GM23248 (cell line): Measurements from ENCODE around the gene FAM72C. TPM values are rescaled to one million over a fixed set of nuclear protein-coding genes. Genes with fewer than 3 reads are reported as not detected.
"Not testable (repeated sequence)": the region's sequence is repeated elsewhere in the genome, so short reads cannot be mapped to it uniquely, and the experiment has no call there.

ENCODE experiments used
- DNase-seq: peaks from one replicate; pipeline ENCODE4 v3.0.0-alpha.2; 2015
- H2AFZ ChIP-seq: fragments of 200-600 bp; sonication (generic); 2 replicates; pipeline ENCODE4 v1.6.1; 2016; ENCODE audit warnings: antibody characterized with exemption
- H3F3A ChIP-seq: fragments of 200-600 bp; sonication (generic); 2 replicates; pipeline ENCODE4 v1.6.1; 2016; ENCODE audit warnings: mild to moderate bottlenecking, antibody characterized with exemption, mixed run types; ENCODE audit not compliant: insufficient read depth
- H3K27ac ChIP-seq: fragments of 200-600 bp; sonication (generic); 2 replicates; pipeline ENCODE4 v1.5.1; 2016; ENCODE audit warnings: mild to moderate bottlenecking
- H3K27me3 ChIP-seq: fragments of 200-600 bp; sonication (generic); replicated peaks from 2 replicates; pipeline ENCODE4 v1.6.1; 2016; ENCODE audit warnings: mild to moderate bottlenecking; ENCODE audit not compliant: insufficient read depth
- H3K36me3 ChIP-seq: fragments of 200-600 bp; sonication (generic); 2 replicates; pipeline ENCODE4 v1.6.1; 2016; ENCODE audit warnings: low read depth, mild to moderate bottlenecking
- H3K4me1 ChIP-seq: fragments of 200-600 bp; sonication (generic); 2 replicates; pipeline ENCODE4 v1.6.1; 2016; ENCODE audit warnings: mild to moderate bottlenecking; ENCODE audit not compliant: insufficient read depth
- H3K4me2 ChIP-seq: fragments of 200-600 bp; sonication (generic); one replicate; pipeline ENCODE4 v1.6.1; 2016; ENCODE audit warnings: mild to moderate bottlenecking; ENCODE audit not compliant: unreplicated experiment
- H3K4me3 ChIP-seq: fragments of 200-600 bp; sonication (generic); 2 replicates; pipeline ENCODE4 v1.5.1; 2016; ENCODE audit warnings: mild to moderate bottlenecking
- H3K79me2 ChIP-seq: fragments of 200-600 bp; sonication (generic); 2 replicates; pipeline ENCODE4 v1.6.1; 2016; ENCODE audit warnings: mild to moderate bottlenecking; ENCODE audit not compliant: insufficient read depth
- H3K9ac ChIP-seq: fragments of 200-600 bp; sonication (generic); 2 replicates; pipeline ENCODE4 v1.6.1; 2016; ENCODE audit warnings: mild to moderate bottlenecking
- H3K9me2 ChIP-seq: fragments of 200-600 bp; sonication (generic); 2 replicates; pipeline ENCODE4 v1.6.1; 2016; ENCODE audit warnings: mixed run types, mild to moderate bottlenecking, moderate library complexity; ENCODE audit not compliant: insufficient read depth
- H3K9me3 ChIP-seq: fragments of 200-600 bp; sonication (generic); one replicate; pipeline ENCODE4 v1.6.1; 2017; ENCODE audit warnings: low read depth
- H4K20me1 ChIP-seq: fragments of 200-600 bp; sonication (generic); 2 replicates; pipeline ENCODE4 v1.6.0; 2016; ENCODE audit not compliant: insufficient read depth
- WGBS, 2 experiments: methylation state at CpG; one replicate each; pipeline ENCODE4 v1.1.6; 2015 to 2017; ENCODE audit warnings: low lambda C conversion rate in 2 of 2, low coverage in 1 of 2; ENCODE audit errors: missing lambda C conversion rate in 2 of 2; 5-methylcytosine and 5-hydroxymethylcytosine counted together
- in situ Hi-C: fragments of 300-500 bp; cut with MboI; formaldehyde crosslinking; loops from 2 replicates; pipeline ENCODE4 v1.15.0; 2020
- polyA plus RNA-seq: library from polyadenylated mRNA; unstranded; fragments of >200 nt; fragmentation: Nextera tagmentation; extraction: Ambion mirVana; gene quantifications from 2 replicates; pipeline ENCODE4 v1.2.1, GENCODE V29; 2016
- total RNA-seq: library from RNA; depleted of rRNA; stranded (reverse); fragments of >200 nt; shearing (Covaris generic); gene quantifications from 2 replicates; pipeline ENCODE4 v1.2.3, GENCODE V29; 2014; rRNA removed

The FAM72C gene
- total RNA-seq (0.32 TPM in 1 of 2 replicates, not detected in the other), polyA plus RNA-seq (0.94 TPM in 1 of 2 replicates, not detected in the other)

DNA sequence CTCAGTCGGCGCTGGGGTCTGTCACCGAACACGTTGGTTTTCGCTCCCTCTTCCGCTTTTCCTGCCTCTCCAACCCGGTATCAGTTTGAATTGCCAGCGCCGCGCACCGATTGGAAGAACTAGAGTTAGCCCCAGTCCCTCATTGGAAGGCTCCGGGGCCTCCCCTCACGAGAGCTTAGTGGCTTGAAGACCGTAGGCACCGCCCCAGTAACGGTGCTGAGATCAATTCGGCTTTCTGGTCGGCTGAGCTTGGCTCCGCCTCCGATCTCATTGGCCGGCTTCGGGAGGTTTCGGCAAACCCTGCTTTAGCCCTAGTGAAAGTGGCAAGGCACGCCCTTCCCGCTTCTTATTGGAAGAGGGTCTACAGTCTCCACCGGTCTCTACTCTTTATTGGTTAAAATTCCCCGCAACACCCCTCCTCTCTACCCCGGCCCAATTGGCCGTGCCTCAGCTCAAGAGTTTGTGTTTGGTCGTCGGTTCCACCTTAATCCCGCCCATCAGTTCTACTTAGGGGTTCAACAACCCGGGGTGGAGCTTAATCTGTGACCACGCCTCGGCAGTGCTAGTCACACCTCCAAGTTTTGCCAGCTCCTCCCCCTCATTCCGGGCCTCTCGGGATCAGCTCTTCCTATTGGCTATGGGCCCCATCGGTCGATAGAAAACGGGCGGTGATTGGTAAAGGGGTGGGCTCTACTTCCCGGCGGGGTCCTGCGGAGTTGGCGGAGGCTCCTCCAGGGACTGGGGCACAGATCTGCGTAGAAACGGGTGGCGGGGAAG lies at the start of gene FAM72C:
Gene FAM72C, minus strand, starts transcription at position 63 of the 777 bp plus-strand sequence. CDS start 845 bp downstream, outside the sequence.
- H3K27me3 ChIP-seq, H2AFZ ChIP-seq, H3K79me2 ChIP-seq, H3K9ac ChIP-seq, H3K9me3 ChIP-seq, H3K4me3 ChIP-seq, H3K4me2 ChIP-seq, DNase-seq, H3K27ac ChIP-seq, H3K4me1 ChIP-seq, H3K36me3 ChIP-seq, H4K20me1 ChIP-seq, H3F3A ChIP-seq, in situ Hi-C loops, H3K9me2 ChIP-seq: not testable (repeated sequence)
- WGBS, 2 experiments = no CpG with 5 or more reads among the region's 48 CpGs

DNA sequence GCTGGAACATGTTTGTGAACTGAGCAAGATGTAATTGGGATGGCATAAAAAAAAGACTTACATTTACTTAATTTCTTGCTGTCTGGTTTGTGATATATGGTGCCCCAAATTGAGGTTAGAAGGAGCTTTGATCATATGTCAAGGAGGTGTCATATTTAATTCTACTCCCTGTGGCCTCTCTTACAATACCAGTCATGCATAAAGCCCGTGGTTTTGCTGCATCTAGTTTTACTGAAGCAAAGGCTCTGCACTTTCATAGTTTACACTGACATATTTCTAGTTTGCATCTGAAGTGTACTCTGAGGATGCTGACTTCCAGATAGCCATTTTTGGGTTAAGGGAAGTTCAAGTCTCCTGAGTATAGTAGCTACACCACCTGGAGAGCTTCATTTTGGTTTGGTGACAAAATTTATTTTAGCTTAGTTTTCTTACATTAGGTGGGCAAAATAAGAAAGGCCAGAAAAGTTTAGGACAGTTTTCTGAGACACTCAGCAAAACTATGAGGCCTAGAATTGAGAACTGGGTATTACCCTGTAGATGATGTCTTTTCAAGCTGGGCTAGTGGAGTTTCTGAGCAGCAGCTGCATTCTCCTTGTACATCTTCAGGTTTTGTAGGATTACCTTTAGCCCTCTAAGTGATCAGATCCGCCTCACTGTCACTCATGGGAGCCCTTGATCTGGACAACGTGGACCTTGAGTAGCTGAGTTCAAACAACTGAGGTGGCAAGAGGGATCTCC lies 48.4 kb upstream of the FAM72C start:
- WGBS, 2 experiments = no CpG with 5 or more reads among the region's 3 CpGs

DNA sequence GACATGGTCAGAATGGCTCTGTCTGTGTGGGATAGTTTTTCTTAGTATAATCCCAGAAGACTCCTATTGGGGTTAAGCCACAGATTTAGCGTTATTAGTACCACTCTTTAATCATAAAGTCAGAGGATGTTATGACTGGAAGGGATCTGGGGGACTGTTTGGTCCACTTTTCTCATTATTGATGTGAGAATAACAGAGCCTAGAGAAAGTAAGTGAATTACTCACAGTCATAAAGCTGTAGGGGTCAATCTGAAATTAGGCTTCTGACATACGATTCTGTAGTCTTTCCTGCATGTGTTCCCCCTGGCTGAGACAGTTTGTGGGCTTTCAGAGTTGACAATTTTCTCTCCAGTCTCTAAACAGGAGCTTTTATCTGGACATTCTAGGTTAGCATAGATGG lies 47.3 kb upstream of the FAM72C start:
- H3K4me1 ChIP-seq, H3K9me2 ChIP-seq, in situ Hi-C loops, H3K4me3 ChIP-seq, H3K79me2 ChIP-seq, H3K4me2 ChIP-seq, H4K20me1 ChIP-seq, H2AFZ ChIP-seq, H3K9ac ChIP-seq, H3K36me3 ChIP-seq, H3K27ac ChIP-seq, H3K27me3 ChIP-seq, H3K9me3 ChIP-seq, H3F3A ChIP-seq, DNase-seq: not testable (repeated sequence)
- no CpG with 5 or more reads among the region's 2 CpGs for WGBS, 2 experiments

More for the DNA sequence above, 48.4 kb upstream of the FAM72C start:
- H3K27me3 ChIP-seq, H3K79me2 ChIP-seq, H4K20me1 ChIP-seq, H3F3A ChIP-seq, H3K27ac ChIP-seq, H3K9me2 ChIP-seq, in situ Hi-C loops, H3K4me3 ChIP-seq, H3K36me3 ChIP-seq, H3K4me2 ChIP-seq, H3K9me3 ChIP-seq, H3K4me1 ChIP-seq, H3K9ac ChIP-seq, DNase-seq, H2AFZ ChIP-seq: not testable (repeated sequence)

DNA sequence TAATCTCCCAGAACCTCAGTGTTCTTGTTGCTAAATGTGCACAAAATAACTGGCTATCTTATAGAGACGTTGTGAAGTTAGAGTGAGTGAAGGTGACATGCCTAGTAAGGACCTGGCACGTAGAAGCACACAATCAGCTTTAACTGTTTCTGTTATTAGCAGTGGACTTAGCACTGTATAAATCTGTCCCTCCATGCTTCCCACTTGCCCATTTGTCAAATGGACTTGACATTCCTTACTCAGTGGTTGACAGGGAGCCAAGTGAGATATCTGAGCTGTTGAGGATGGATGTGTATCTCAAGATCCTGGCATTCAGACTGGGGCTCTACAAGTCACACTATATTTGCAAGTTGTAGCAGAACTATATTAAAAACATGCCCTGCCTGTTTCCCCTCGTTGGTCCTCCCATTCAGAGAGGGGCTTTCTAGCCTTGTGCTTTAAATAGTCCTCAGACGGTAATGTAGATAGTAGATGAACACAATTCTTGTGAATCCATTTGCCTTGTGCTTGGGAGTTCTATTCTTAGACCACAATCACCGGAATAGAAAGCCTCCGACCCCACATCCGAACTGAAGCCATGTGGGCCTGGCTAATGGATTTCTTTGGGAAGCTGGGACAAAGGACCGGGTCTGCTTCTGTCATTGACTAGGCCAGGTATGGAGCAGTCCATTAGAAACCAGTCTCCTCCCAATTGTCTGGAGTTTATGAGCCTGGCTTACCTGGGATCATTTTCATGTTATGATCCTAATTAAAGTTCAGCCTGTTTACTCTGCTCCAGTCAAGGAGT lies 43.6 kb upstream of the FAM72C start:
- H3K9me2 ChIP-seq, DNase-seq, H3K4me1 ChIP-seq, H3K9me3 ChIP-seq, H4K20me1 ChIP-seq, H3K4me2 ChIP-seq, H3K79me2 ChIP-seq, H3K27me3 ChIP-seq, H2AFZ ChIP-seq, H3K36me3 ChIP-seq, H3K9ac ChIP-seq, in situ Hi-C loops, H3K4me3 ChIP-seq, H3K27ac ChIP-seq, H3F3A ChIP-seq: not testable (repeated sequence)
- WGBS, 2 experiments = no CpG with 5 or more reads among the region's 8 CpGs

DNA sequence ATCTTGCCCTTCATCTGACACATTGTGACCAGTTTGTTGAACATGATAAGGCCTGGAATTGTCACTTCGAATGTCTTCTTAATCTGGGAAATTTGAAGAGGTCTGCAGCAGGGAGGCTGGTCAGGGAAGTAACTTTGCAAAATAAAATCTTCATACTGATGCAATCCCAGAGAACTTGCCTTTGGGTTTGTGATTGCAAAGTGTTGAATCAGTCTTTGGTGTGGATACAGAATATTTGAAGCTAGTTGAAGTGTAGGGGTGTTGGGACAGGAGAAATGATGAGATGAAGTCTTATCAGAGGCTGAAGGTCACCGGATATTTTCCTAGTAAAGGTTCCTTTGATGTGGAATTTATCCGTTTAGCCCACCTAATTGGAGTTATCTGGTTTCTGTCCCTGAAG lies 42.7 kb upstream of the FAM72C start:
- H3K4me1 ChIP-seq, DNase-seq, H3K9me3 ChIP-seq, H3K36me3 ChIP-seq, H3K9me2 ChIP-seq, H3K4me3 ChIP-seq, H4K20me1 ChIP-seq, H3K27ac ChIP-seq, H2AFZ ChIP-seq, H3K4me2 ChIP-seq, H3K9ac ChIP-seq, H3F3A ChIP-seq, H3K27me3 ChIP-seq, H3K79me2 ChIP-seq, in situ Hi-C loops: not testable (repeated sequence)
- WGBS, 2 experiments = no CpG with 5 or more reads among the region's 3 CpGs

DNA sequence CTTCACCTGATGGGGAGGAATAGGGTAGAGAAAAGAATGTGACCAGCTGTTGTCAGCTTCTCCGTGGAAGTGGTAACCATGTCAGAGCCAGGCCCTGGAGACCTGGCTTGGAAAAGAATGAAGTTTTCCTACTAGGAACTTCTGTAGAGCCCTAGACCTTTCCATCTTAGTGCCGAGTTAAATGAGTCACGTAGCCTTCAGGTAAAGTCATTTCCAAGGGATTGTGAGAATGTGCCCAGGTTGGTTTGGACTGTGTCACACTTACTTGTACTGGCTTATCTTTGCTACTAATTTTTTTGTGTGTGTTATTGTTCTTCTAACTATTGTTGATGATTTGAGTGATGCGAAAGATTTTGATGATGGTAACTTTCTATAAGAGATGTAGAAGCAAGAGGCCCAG lies 42.3 kb upstream of the FAM72C start:
- H3K4me1 ChIP-seq, H3F3A ChIP-seq, in situ Hi-C loops: not testable (repeated sequence)

DNA sequence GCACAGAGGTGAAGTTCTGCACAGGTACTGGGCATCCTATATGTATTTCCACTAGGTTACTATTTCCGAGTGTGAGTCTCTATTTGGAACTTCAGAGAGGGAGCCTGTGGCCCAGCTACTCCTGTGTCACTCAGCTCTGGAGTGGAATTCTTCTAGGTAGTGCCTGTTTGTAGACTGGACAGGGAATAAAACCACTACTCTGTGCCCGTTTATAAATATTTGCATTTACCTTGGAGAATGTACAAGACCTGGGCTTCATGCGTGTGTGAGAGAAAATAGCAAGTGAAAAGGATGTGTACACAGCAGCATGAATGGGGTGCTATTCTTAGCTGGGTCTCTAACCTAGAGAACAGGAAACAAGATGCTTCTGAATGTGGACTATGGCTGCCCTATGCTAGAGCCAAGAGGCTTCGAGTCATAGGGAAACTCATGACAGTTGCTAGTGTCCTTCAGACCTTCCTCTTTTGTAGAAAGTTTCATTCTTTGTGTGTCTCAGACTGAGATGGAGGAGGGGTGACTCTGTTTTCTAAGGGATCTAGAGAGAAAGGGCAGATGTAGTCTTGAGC lies 40.5 kb upstream of the FAM72C start:
- H2AFZ ChIP-seq, H3K27ac ChIP-seq, DNase-seq, H3K9me3 ChIP-seq, H3K27me3 ChIP-seq, H3F3A ChIP-seq, H3K9ac ChIP-seq, H3K4me1 ChIP-seq, H3K4me2 ChIP-seq, H3K36me3 ChIP-seq, H3K9me2 ChIP-seq, H3K4me3 ChIP-seq, H3K79me2 ChIP-seq, H4K20me1 ChIP-seq, in situ Hi-C loops: not testable (repeated sequence)
- no CpG with 5 or more reads among the region's 4 CpGs for WGBS, 2 experiments

More for the DNA sequence above, 42.3 kb upstream of the FAM72C start:
- not testable (repeated sequence) for H3K27ac ChIP-seq, H3K36me3 ChIP-seq, H3K4me3 ChIP-seq, H3K79me2 ChIP-seq, H3K27me3 ChIP-seq, H4K20me1 ChIP-seq, H3K9me3 ChIP-seq, H3K9me2 ChIP-seq, DNase-seq, H3K4me2 ChIP-seq, H2AFZ ChIP-seq, H3K9ac ChIP-seq
- no CpG with 5 or more reads among the region's 4 CpGs for WGBS, 2 experiments
